K562 (cell line): ENCODE data around the gene DMAC2. TPM values are rescaled to one million over a fixed set of nuclear protein-coding genes. Genes with fewer than 3 reads are reported as not detected.

Source experiments
- KLF1 ChIP-seq: fragments of 450-650 bp; IDR thresholded peaks from 2 replicates; pipeline ENCODE4 v1.6.1; 2016; ENCODE audit warnings: missing genetic modification characterization, missing compliant biosample characterization
- MYC ChIP-seq, 2 experiments: fragments of 250-450 bp in 1 of 2; sonication (Bioruptor Pico) in 1 of 2; IDR thresholded peaks; 2 replicates each; pipeline versions ENCODE4 v1.5.1 to v1.6.1; 2012 to 2021; ENCODE audit warnings: low read depth in 2 of 2, borderline replicate concordance in 1 of 2, improper control_type of control experiment in 1 of 2, low read length in 1 of 2, mild to moderate bottlenecking in 1 of 2, moderate library complexity in 1 of 2
- PHTF2 ChIP-seq: fragments of 250-450 bp; sonication (Bioruptor Pico); IDR thresholded peaks from 2 replicates; pipeline ENCODE4 v1.5.0; 2021; ENCODE audit warnings: mild to moderate bottlenecking
- RBM14 ChIP-seq: fragments of 200-400 bp; formaldehyde crosslinking; IDR thresholded peaks from 2 replicates; pipeline ENCODE4 v1.6.1; 2018; ENCODE audit warnings: low read depth, mild to moderate bottlenecking, low read length, moderate library complexity, borderline replicate concordance; ENCODE audit not compliant: insufficient read depth
- SREBF1 ChIP-seq: fragments of 150-350 bp; IDR thresholded peaks from 2 replicates; pipeline ENCODE4 v1.6.1; 2014; ENCODE audit warnings: antibody characterized with exemption, low read depth, low read length, borderline replicate concordance
- SRSF1 ChIP-seq: fragments of 200-400 bp; formaldehyde crosslinking; IDR thresholded peaks from 2 replicates; pipeline ENCODE4 v1.6.1; 2017; ENCODE audit warnings: mild to moderate bottlenecking, low read depth, low read length, moderate library complexity
- TCF3 ChIP-seq: sonication (generic); formaldehyde crosslinking; IDR thresholded peaks from 2 replicates; pipeline ENCODE4 v1.4.0; 2020; ENCODE audit warnings: mild to moderate bottlenecking, missing genetic modification reagents
- TFAM ChIP-seq: fragments of 250-450 bp; sonication (Bioruptor Pico); conservative IDR thresholded peaks from 2 replicates; pipeline ENCODE4 v1.5.0; 2021; ENCODE audit warnings: mild to moderate bottlenecking, moderate library complexity
- polyA plus RNA-seq, 8 experiments: library from polyadenylated mRNA; depleted of rRNA in 4 of 8; stranded (reverse) in 5 of 8; unstranded in 3 of 8; fragments of >200 nt; fragmentation: Nextera tagmentation in 2 of 8; fragmentation: Illumina TruSeq in 1 of 8; extraction: Ambion mirVana in 2 of 8; extraction: Trizol in 1 of 8; gene quantifications; 2 replicates each; pipeline versions ENCODE4 v1.2.1 to v1.2.3, GENCODE V29; 2011 to 2014; ENCODE audit warnings: inconsistent platforms in 1 of 8, missing spikeins in 1 of 8
- total RNA-seq, 7 experiments: library from RNA; depleted of rRNA in 6 of 7; stranded (reverse); fragments of >200 nt in 6 of 7; fragmentation: Illumina TruSeq in 2 of 7; extraction: Trizol in 2 of 7; gene quantifications; 2 replicates each; pipeline versions ENCODE4 v1.2.1 to v1.2.3, GENCODE V29; 2011 to 2021; ENCODE audit warnings: low replicate concordance in 1 of 7
- TF ChIP-seq, protein P1 (sequence below), 2 experiments: fragments of 450-650 bp; IDR thresholded peaks; 2 replicates each; pipeline ENCODE4 v1.6.1; 2016
- TF ChIP-seq, protein P2 (sequence below): sonication (generic); formaldehyde crosslinking; IDR thresholded peaks from 2 replicates; pipeline ENCODE4 v1.9.0; 2022; ENCODE audit warnings: mild to moderate bottlenecking, missing genetic modification reagents
- TF ChIP-seq, protein P3 (sequence below): fragments of 250-450 bp; sonication (Bioruptor Pico); IDR thresholded peaks from 2 replicates; pipeline ENCODE4 v1.8.0; 2021; ENCODE audit warnings: borderline replicate concordance, mild to moderate bottlenecking, moderate library complexity; ENCODE audit not compliant: poor library complexity, severe bottlenecking

DMAC2 gene
- total and polyA plus RNA-seq, 9 of the 15 experiments (the other 6 are each of a cell fraction or from before 2014, with no cell fraction given), result 12.9 to 61.2 (median 43.1) TPM

DNA sequence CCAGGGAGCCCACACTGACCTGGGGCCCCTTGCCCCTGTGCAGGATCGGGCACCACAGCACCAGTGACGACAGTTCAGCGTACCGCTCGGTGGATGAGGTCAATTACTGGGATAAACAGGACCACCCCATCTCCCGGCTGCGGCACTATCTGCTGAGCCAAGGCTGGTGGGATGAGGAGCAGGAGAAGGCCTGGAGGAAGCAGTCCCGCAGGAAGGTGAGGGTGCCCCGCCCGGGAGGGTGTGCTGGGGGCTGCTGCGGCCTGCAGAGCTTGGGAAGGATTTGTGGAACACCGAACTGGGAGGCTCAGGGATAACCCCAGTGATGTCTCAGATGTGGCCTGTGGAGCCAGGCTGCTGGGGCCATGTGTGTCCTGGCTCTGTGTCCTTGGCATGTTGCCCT is 16.8 kb downstream of the DMAC2 start (continued):
- TF ChIP-seq, protein P1, sequence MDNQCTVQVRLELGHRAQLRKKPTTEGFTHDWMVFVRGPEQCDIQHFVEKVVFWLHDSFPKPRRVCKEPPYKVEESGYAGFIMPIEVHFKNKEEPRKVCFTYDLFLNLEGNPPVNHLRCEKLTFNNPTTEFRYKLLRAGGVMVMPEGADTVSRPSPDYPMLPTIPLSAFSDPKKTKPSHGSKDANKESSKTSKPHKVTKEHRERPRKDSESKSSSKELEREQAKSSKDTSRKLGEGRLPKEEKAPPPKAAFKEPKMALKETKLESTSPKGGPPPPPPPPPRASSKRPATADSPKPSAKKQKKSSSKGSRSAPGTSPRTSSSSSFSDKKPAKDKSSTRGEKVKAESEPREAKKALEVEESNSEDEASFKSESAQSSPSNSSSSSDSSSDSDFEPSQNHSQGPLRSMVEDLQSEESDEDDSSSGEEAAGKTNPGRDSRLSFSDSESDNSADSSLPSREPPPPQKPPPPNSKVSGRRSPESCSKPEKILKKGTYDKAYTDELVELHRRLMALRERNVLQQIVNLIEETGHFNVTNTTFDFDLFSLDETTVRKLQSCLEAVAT (IDR thresholded peaks at IDR 0.05), result no peak
- TF ChIP-seq, protein P2, sequence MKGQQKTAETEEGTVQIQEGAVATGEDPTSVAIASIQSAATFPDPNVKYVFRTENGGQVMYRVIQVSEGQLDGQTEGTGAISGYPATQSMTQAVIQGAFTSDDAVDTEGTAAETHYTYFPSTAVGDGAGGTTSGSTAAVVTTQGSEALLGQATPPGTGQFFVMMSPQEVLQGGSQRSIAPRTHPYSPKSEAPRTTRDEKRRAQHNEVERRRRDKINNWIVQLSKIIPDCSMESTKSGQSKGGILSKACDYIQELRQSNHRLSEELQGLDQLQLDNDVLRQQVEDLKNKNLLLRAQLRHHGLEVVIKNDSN (CRISPR knock-in tag), result no peak
- no peak for TF ChIP-seq PHTF2 (CRISPR knock-in tag)
- no peak for TF ChIP-seq TCF3 (CRISPR knock-in tag)
- TF ChIP-seq, protein P3, sequence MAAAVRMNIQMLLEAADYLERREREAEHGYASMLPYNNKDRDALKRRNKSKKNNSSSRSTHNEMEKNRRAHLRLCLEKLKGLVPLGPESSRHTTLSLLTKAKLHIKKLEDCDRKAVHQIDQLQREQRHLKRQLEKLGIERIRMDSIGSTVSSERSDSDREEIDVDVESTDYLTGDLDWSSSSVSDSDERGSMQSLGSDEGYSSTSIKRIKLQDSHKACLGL (CRISPR knock-in tag), result no peak
- no peak for TF ChIP-seq SREBF1
- no peak for TF ChIP-seq KLF1
- no peak for TF ChIP-seq SRSF1
- no peak for TF ChIP-seq RBM14
- TF ChIP-seq TFAM (CRISPR knock-in tag), result no peak
- TF ChIP-seq MYC (IDR thresholded peaks at IDR 0.05; ENCODE audit: low read depth, low read length), result no peak
- no peak for TF ChIP-seq MYC (CRISPR knock-in tag; IDR thresholded peaks at IDR 0.05; ENCODE audit: borderline replicate concordance, low read depth)
